WTC11 (cell line): ENCODE results near the gene PLXNB2. TPM values are rescaled to one million over a fixed set of nuclear protein-coding genes. Genes with fewer than 3 reads are reported as not detected.
A peak's percentile ranks its signal among the peaks of the same experiment; 100 is the strongest.

ENCODE experiments used
- ATAC-seq: fragments of 200-7000 bp; cut with Tn5 transposase; 2 replicates; pipeline ENCODE4 v1.10.0; 2021; ENCODE audit warnings: mild to moderate bottlenecking, moderate library complexity
- CTCF ChIA-PET: fragments of 300-600 bp; sonication (Branson Sonifier 250); formaldehyde crosslinking; loops from one replicate; lab custom pipeline; 2021; ENCODE audit warnings: antibody characterized with exemption; lab: Charles Lee
- POLR2A ChIA-PET: fragments of 350-600 bp; sonication (Branson Sonifier 250); formaldehyde crosslinking; loops from one replicate; lab custom pipeline; 2021; ENCODE audit warnings: antibody characterized with exemption; lab: Charles Lee
- DNase-seq: peaks from one replicate; pipeline ENCODE4 v3.0.0; 2021; ENCODE audit warnings: low spot score
- H3K27ac Mint-ChIP-seq: 2 replicates; pipeline ENCODE4 v1.8.0; 2021; ENCODE audit warnings: mixed read lengths
- H3K27me3 Mint-ChIP-seq: 2 replicates; pipeline ENCODE4 v1.8.0; 2021; ENCODE audit warnings: low read depth, mild to moderate bottlenecking, moderate library complexity, mixed read lengths
- H3K36me3 Mint-ChIP-seq: 2 replicates; pipeline ENCODE4 v1.8.0; 2021; ENCODE audit warnings: mixed read lengths
- H3K4me1 Mint-ChIP-seq: 2 replicates; pipeline ENCODE4 v1.8.0; 2022; ENCODE audit warnings: mixed read lengths
- H3K4me3 Mint-ChIP-seq: 2 replicates; pipeline ENCODE4 v1.8.0; 2021; ENCODE audit warnings: mild to moderate bottlenecking, moderate library complexity, mixed read lengths
- H3K9me3 Mint-ChIP-seq: 2 replicates; pipeline ENCODE4 v1.8.0; 2021; ENCODE audit warnings: mixed read lengths
- FOXJ3 ChIP-seq: sonication (generic); formaldehyde crosslinking; IDR thresholded peaks from 2 replicates; pipeline ENCODE4 v1.9.0; 2021; ENCODE audit warnings: missing genetic modification reagents, mild to moderate bottlenecking, borderline replicate concordance
- NFYB ChIP-seq: sonication (generic); formaldehyde crosslinking; conservative IDR thresholded peaks from 2 replicates; pipeline ENCODE4 v1.8.0; 2022; ENCODE audit warnings: low read depth, missing genetic modification reagents
- total RNA-seq: library from RNA; stranded (reverse); gene quantifications from 3 replicates; pipeline ENCODE4 v1.2.3, GENCODE V29; 2021
- TF ChIP-seq, protein P1 (sequence below): sonication (generic); formaldehyde crosslinking; conservative IDR thresholded peaks from 2 replicates; pipeline ENCODE4 v1.8.1; 2023; ENCODE audit warnings: mild to moderate bottlenecking, low read depth, missing genetic modification reagents, moderate library complexity
- TF ChIP-seq, protein P2 (sequence below): sonication (generic); formaldehyde crosslinking; conservative IDR thresholded peaks from 2 replicates; pipeline ENCODE4 v1.8.1; 2022; ENCODE audit warnings: mild to moderate bottlenecking, missing genetic modification reagents
- TF ChIP-seq, protein P3 (sequence below): sonication (generic); formaldehyde crosslinking; IDR thresholded peaks from 2 replicates; pipeline ENCODE4 v1.8.1; 2023; ENCODE audit warnings: mild to moderate bottlenecking, missing genetic modification reagents
- TF ChIP-seq, protein P4 (sequence below): sonication (generic); formaldehyde crosslinking; IDR thresholded peaks from 2 replicates; pipeline ENCODE4 v1.8.0; 2022; ENCODE audit warnings: mild to moderate bottlenecking, missing genetic modification reagents
- TF ChIP-seq, protein P5 (sequence below): fragments of 200-600 bp; IDR thresholded peaks from 2 replicates; pipeline ENCODE4 v1.8.0; 2022; ENCODE audit warnings: antibody characterized with exemption
- TF ChIP-seq, protein P6 (sequence below): sonication (generic); formaldehyde crosslinking; IDR thresholded peaks from 2 replicates; pipeline ENCODE4 v1.8.0; 2022; ENCODE audit warnings: mild to moderate bottlenecking, missing genetic modification reagents
- TF ChIP-seq, protein P7 (sequence below): sonication (generic); formaldehyde crosslinking; IDR thresholded peaks from 2 replicates; pipeline ENCODE4 v1.8.1; 2023; ENCODE audit warnings: mild to moderate bottlenecking, moderate library complexity, missing genetic modification reagents

The PLXNB2 gene
- total RNA-seq, 1 experiment from 2014 or later = 113 TPM

DNA sequence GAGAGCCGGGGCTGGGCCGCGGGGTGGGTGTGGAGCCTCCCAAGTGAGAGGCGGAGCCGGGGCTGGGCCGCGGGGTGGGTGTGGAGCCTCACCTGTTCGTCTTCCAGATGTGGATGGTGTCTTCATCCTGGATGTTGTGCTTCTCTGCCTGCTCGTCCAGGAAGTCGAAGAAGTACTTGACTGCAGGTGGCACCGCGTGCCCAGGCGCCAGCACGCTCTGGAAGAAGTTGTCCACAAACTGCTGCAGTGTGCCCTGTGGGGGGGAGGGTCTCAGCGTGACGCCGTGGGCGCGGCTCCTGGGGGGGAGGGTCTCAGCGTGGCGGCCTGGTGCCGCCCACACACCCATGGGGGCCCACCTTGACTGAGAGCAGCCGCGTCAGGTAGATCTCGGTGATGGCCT lies 29.7 kb downstream of the PLXNB2 start:
- H3K36me3 Mint-ChIP-seq = peaks cover 47% of the 10 kb centered on the region
- no peak for ATAC-seq
- peaks cover 2% of the 10 kb centered on the region for H3K27me3 Mint-ChIP-seq
- H3K9me3 Mint-ChIP-seq = no peaks in the 10 kb centered on the region
- ChIA-PET CTCF (no interaction called here), POLR2A (no interaction called here)
- no peak for TF ChIP-seq FOXJ3 (CRISPR knock-in tag)
- TF ChIP-seq, protein P1, sequence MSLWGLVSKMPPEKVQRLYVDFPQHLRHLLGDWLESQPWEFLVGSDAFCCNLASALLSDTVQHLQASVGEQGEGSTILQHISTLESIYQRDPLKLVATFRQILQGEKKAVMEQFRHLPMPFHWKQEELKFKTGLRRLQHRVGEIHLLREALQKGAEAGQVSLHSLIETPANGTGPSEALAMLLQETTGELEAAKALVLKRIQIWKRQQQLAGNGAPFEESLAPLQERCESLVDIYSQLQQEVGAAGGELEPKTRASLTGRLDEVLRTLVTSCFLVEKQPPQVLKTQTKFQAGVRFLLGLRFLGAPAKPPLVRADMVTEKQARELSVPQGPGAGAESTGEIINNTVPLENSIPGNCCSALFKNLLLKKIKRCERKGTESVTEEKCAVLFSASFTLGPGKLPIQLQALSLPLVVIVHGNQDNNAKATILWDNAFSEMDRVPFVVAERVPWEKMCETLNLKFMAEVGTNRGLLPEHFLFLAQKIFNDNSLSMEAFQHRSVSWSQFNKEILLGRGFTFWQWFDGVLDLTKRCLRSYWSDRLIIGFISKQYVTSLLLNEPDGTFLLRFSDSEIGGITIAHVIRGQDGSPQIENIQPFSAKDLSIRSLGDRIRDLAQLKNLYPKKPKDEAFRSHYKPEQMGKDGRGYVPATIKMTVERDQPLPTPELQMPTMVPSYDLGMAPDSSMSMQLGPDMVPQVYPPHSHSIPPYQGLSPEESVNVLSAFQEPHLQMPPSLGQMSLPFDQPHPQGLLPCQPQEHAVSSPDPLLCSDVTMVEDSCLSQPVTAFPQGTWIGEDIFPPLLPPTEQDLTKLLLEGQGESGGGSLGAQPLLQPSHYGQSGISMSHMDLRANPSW (CRISPR knock-in tag) = no peak
- TF ChIP-seq, protein P2, sequence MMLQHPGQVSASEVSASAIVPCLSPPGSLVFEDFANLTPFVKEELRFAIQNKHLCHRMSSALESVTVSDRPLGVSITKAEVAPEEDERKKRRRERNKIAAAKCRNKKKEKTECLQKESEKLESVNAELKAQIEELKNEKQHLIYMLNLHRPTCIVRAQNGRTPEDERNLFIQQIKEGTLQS (CRISPR knock-in tag) = no peak
- TF ChIP-seq, protein P3, sequence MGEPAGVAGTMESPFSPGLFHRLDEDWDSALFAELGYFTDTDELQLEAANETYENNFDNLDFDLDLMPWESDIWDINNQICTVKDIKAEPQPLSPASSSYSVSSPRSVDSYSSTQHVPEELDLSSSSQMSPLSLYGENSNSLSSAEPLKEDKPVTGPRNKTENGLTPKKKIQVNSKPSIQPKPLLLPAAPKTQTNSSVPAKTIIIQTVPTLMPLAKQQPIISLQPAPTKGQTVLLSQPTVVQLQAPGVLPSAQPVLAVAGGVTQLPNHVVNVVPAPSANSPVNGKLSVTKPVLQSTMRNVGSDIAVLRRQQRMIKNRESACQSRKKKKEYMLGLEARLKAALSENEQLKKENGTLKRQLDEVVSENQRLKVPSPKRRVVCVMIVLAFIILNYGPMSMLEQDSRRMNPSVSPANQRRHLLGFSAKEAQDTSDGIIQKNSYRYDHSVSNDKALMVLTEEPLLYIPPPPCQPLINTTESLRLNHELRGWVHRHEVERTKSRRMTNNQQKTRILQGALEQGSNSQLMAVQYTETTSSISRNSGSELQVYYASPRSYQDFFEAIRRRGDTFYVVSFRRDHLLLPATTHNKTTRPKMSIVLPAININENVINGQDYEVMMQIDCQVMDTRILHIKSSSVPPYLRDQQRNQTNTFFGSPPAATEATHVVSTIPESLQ (CRISPR knock-in tag) = no peak
- TF ChIP-seq, protein P4, sequence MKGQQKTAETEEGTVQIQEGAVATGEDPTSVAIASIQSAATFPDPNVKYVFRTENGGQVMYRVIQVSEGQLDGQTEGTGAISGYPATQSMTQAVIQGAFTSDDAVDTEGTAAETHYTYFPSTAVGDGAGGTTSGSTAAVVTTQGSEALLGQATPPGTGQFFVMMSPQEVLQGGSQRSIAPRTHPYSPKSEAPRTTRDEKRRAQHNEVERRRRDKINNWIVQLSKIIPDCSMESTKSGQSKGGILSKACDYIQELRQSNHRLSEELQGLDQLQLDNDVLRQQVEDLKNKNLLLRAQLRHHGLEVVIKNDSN = no peak
- no peak overlapping the region for H3K4me3 Mint-ChIP-seq
- no peak for DNase-seq
- H3K27ac Mint-ChIP-seq = no peak overlapping the region
- no peaks in the 10 kb centered on the region for H3K4me1 Mint-ChIP-seq

DNA sequence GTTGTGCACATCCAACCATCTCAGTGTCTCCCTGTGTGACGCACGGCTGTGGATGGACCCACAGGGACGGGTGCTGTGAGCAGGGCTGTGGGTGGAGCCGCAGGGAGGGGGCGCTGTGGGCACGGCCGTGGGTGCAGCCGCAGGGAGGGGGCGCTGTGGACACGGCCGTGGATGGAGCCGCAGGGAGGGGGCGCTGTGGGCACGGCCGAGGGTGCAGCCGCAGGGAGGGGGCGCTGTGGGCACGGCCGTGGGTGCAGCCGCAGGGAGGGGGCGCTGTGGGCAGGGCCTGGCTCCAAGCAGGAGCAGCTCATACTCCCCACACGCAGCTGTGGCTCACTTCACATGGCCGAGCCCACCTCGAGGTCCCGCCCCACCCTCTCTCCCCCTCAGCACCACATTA lies 31.3 kb downstream of the PLXNB2 start:
- peak; percentile 6; the same call in 1 of the 2 replicates for ATAC-seq

More for the DNA sequence above, 31.3 kb downstream of the PLXNB2 start:
- Mint-ChIP-seq H3K4me1 (no peaks in the 10 kb centered on the region), H3K27me3 (peaks cover 8% of the 10 kb centered on the region)
- TF ChIP-seq NFYB = no peak
- TF ChIP-seq, protein P5, sequence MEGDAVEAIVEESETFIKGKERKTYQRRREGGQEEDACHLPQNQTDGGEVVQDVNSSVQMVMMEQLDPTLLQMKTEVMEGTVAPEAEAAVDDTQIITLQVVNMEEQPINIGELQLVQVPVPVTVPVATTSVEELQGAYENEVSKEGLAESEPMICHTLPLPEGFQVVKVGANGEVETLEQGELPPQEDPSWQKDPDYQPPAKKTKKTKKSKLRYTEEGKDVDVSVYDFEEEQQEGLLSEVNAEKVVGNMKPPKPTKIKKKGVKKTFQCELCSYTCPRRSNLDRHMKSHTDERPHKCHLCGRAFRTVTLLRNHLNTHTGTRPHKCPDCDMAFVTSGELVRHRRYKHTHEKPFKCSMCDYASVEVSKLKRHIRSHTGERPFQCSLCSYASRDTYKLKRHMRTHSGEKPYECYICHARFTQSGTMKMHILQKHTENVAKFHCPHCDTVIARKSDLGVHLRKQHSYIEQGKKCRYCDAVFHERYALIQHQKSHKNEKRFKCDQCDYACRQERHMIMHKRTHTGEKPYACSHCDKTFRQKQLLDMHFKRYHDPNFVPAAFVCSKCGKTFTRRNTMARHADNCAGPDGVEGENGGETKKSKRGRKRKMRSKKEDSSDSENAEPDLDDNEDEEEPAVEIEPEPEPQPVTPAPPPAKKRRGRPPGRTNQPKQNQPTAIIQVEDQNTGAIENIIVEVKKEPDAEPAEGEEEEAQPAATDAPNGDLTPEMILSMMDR = peak; percentile 75
- TF ChIP-seq, protein P6, sequence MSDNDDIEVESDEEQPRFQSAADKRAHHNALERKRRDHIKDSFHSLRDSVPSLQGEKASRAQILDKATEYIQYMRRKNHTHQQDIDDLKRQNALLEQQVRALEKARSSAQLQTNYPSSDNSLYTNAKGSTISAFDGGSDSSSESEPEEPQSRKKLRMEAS (CRISPR knock-in tag) = 0 out of 2 replicates have a peak, but pooled peaks have one; percentile 14
- TF ChIP-seq, protein P7, sequence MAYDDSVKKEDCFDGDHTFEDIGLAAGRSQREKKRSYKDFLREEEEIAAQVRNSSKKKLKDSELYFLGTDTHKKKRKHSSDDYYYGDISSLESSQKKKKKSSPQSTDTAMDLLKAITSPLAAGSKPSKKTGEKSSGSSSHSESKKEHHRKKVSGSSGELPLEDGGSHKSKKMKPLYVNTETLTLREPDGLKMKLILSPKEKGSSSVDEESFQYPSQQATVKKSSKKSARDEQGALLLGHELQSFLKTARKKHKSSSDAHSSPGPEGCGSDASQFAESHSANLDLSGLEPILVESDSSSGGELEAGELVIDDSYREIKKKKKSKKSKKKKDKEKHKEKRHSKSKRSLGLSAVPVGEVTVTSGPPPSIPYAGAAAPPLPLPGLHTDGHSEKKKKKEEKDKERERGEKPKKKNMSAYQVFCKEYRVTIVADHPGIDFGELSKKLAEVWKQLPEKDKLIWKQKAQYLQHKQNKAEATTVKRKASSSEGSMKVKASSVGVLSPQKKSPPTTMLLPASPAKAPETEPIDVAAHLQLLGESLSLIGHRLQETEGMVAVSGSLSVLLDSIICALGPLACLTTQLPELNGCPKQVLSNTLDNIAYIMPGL (CRISPR knock-in tag) = 0 out of 2 replicates have a peak, but pooled peaks have one; percentile 38
- TF ChIP-seq, all 79 proteins: peak for 3
- Mint-ChIP-seq H3K36me3 (peaks cover 43% of the 10 kb centered on the region), H3K27ac (no peak overlapping the region), H3K4me3 (no peak overlapping the region), H3K9me3 (no peaks in the 10 kb centered on the region)
- POLR2A ChIA-PET = no interaction called here
- CTCF ChIA-PET = interaction anchor here (0.6 to 2.4 kb wide), 14 partner anchors 9 to 326 kb away, joined by 3 to 37 read pairs (median 5); partner anchors contain the start of genes DENND6B and MAPK12
- peak; percentile 39 for DNase-seq
